ES-I3 (cell line): ENCODE measurements around the gene PRKAR2A.
"Not testable (repeated sequence)": the region's sequence is repeated elsewhere in the genome, so short reads cannot be mapped to it uniquely, and the experiment has no call there.

Experiments
- H3K36me3 ChIP-seq: 2 replicates; pipeline ENCODE4 v1.6.1; 2013; ENCODE audit warnings: mild to moderate bottlenecking, low read length, control low read depth, moderate library complexity; ENCODE audit not compliant: insufficient read depth
- H3K4me1 ChIP-seq: 2 replicates; pipeline ENCODE4 v1.6.1; 2013; ENCODE audit warnings: mild to moderate bottlenecking, control low read depth, low read length; ENCODE audit not compliant: insufficient read depth
- H3K9ac ChIP-seq: 2 replicates; pipeline ENCODE4 v1.6.1; 2013; ENCODE audit warnings: low read depth, mild to moderate bottlenecking, low read length, moderate library complexity
- H3K9me3 ChIP-seq: 2 replicates; pipeline ENCODE4 v1.6.1; 2013; ENCODE audit warnings: mild to moderate bottlenecking, low read length, moderate library complexity; ENCODE audit not compliant: control insufficient read depth, insufficient read depth

PRKAR2A gene

DNA sequence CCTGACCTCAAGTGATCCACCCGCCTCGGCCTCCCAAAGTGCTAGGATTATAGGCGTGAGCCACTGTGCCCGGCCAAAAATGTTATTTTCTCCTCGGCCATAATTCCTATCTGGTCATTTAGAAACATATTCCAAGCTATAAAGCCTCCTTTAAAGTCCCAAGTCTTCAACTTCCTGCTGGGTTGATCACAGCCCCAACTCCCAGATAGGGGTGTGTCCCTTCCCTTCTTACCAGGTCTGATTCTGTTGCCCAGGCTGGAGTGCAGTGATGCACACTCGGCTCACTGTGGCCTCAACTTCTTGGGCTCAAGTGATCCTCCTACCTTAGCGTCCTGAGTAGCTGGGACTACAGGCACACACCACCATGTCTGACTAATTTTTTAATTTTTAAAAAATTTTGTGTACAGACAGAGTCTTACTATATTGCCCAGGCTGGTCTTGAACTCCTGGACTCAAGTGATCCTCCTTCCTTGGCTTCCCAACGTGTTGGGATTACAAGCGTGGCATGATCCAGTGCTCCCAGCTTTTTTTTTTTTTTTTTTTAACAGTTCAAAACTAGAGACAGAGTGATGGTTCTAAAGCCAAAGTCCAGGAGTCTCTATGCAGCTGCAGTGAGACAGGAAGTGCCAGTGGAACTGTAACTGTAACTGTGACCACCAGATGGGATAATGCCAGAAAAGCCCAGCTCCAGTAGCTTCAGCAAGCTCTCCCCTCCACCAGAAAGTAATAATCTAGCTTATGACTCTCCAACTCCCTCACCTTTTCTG is 8.2 kb upstream of the PRKAR2A start:
- Histone ChIP-seq H3K4me1 (no peaks in the 10 kb centered on the region), H3K36me3 (no peaks in the 10 kb centered on the region), H3K9me3 (no peaks in the 10 kb centered on the region), H3K9ac (no peak overlapping the region)

DNA sequence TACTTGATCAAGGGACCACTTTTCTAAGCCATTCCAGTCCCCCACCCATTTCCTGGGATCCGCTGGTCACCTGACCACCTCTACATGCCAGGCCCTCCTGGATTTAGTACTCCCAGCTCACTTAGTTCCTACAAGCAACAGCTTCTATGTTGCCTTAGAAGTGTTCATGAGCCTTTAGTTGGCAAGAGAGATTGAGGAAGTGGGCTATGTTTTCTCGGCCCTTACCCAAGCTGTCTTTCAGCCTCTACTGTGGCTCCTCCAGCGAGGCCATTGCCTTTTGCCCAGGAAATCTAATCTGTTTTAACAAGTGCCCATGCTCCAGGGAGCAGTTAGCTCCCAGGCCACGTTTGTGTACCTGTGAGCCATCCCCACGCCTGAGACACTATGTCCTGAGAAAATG is 4.5 kb upstream of the PRKAR2A start:
- Histone ChIP-seq H3K4me1 (no peaks in the 10 kb centered on the region), H3K36me3 (no peaks in the 10 kb centered on the region), H3K9ac (no peak overlapping the region), H3K9me3 (no peaks in the 10 kb centered on the region)

DNA sequence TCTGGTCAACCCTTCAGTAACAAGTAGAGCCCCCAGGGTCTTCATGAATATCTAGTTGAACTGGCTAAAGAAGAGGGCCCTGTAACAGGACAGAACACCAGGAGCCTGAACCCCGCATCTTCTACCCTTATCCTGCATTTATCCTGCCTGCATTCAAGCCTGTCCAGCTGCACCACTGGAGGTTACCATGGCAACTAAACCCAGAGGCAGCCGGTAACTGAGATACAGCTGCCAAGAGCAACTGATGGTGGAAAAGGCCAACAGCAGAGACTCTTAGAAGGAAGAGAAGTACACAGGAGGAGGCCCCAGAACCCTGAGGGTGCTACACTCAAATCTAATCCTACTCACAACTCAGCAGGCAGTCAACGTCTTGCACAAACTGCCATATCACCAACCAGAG is 3.7 kb upstream of the PRKAR2A start:
- Histone ChIP-seq H3K4me1 (no peaks in the 10 kb centered on the region), H3K9ac (no peak overlapping the region), H3K36me3 (no peaks in the 10 kb centered on the region), H3K9me3 (no peaks in the 10 kb centered on the region)

DNA sequence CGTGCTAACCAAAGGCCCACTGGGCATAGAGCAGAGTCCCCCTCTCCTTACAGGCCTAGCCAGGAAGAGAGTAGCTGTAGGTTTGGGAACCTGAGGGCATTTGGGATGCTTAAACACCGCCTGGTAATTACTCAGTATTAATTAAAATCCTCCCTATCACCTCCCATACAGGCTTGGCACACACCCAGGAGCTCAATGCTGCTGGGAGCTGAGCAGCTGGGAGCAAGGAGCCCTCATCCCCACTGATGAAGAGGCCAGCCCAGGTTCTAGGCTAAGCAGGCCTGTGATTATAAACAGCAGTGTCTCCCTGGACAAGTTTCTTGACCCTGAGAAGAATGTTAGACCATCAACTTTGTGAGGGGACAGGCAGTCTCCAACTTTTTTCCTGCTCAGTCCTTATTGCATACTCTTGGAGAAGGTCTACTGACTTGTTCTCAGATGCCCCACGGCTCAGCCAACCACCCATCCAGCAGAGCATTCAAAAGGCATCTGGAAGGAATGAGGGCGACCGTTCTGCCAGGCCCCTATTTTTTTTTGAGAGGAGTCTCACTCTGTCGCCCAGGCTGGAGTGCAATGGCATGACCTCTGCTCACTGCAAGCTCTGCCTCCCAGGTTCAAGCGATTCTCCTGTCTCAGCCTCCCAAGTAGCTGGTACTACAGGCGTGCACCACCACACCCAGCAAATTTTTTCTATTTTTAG is 1.3 kb upstream of the PRKAR2A start:
- Histone ChIP-seq H3K4me1 (peaks cover 5% of the 10 kb centered on the region; the same call in 1 of the 2 replicates), H3K36me3 (no peaks in the 10 kb centered on the region), H3K9me3 (no peaks in the 10 kb centered on the region), H3K9ac (no peak overlapping the region)

DNA sequence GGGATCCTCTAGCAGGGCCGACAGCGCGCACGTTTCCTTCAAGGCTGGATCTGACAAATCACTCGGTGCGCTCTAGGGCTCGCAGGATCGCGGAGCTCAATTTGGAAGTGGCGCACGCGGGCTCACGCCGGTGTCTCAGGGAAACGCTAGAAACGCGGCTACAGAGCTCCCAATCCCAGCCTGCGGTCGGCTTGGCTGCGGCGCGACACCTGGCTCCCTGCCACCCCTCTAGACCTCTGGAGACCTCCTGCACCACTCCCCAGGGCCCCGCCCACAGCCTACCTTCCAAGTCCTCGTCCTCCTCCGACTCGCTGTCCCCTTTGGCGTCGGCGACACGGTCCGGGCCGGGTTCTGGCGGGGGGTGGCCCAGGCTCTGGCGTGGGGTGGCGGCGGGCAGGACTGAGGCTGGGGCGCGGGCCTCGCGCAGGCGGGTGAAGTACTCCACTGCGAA is 596 bp downstream of the PRKAR2A start:
- H3K36me3 ChIP-seq = no peaks in the 10 kb centered on the region
- H3K9me3 ChIP-seq = no peaks in the 10 kb centered on the region
- peak overlapping the region; percentile 73 for H3K9ac ChIP-seq
- H3K4me1 ChIP-seq = peaks cover 5% of the 10 kb centered on the region; the same call in 1 of the 2 replicates

DNA sequence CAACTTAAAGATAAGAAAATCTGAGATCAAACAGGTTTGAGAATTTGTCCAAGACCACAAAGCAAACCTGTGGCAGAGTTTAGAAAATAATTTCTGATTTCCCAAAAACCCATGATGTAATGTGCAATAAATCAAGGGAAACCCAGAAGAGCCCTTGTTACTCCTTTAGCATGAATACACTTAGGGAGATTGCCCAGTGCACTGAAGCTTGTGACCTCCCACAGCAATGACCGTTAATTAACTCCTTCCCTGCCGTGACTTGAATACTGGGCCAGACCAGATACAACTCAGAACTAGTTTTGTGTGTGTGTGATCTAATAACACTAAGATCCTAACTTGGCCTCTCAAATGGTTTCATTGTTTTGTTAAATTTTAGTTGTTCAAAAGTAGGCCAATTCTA is 2.5 kb downstream of the PRKAR2A start:
- H3K36me3 ChIP-seq = no peaks in the 10 kb centered on the region
- H3K9ac ChIP-seq = 0 out of 2 replicates have a peak overlapping the region, but pooled peaks have one; percentile 20
- peaks cover 5% of the 10 kb centered on the region; the same call in 1 of the 2 replicates for H3K4me1 ChIP-seq
- no peaks in the 10 kb centered on the region for H3K9me3 ChIP-seq

DNA sequence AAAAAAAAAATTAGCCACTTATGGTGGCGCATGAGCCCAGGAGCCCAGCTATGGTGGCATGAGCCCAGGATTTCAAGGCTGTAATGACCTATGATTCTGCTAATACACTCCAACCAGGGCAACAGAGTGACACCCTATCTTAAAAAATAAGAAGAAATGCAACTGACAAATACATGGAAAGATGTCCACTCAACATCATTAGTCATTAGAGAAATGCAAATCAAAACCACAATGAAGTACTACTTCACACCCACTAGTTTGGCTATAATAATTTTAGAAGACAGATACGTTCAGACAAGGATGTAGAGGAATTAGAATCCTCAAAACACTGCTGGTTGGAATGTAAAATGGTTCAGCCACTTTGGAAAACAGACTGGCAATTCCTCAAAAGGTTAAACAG is 10.5 kb downstream of the PRKAR2A start:
- H3K9me3 ChIP-seq = no peaks in the 10 kb centered on the region
- no peaks in the 10 kb centered on the region for H3K4me1 ChIP-seq
- H3K9ac ChIP-seq = no peak overlapping the region
- H3K36me3 ChIP-seq = no peaks in the 10 kb centered on the region

DNA sequence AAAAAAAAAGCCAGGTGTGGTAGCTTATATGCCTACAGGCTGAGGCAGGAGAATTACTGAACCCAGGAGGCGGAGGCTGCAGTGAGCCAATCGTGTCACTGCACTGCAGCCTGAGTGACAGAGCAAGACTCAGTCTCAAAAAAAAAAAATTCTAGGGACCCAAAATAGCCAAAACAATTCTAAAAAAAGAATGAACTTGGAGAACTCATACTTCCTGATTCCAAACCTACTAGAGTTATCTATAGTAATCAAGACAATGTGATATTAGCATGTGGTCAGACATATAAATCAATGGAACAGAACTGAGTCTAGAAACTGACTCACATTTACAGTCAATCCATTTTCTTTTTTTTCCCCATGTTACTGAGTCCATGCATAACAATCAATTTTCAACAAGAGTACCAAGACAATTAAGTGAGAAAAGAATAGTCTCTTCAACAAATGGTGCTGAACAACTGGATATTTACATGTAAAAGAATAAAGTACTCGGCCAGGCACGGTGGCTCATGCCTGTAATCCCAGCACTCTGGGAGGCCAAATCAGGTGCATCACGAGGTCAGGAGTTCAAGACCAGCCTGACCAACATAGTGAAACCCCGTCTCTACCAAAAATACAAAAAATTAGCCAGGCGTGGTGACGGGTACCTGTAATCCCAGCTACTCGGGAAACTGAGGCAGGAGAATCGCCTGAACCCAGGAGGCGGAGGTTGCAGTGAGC is 11.9 kb downstream of the PRKAR2A start:
- no peak overlapping the region for H3K9ac ChIP-seq
- no peaks in the 10 kb centered on the region for H3K4me1 ChIP-seq
- no peaks in the 10 kb centered on the region for H3K9me3 ChIP-seq
- H3K36me3 ChIP-seq = no peaks in the 10 kb centered on the region

DNA sequence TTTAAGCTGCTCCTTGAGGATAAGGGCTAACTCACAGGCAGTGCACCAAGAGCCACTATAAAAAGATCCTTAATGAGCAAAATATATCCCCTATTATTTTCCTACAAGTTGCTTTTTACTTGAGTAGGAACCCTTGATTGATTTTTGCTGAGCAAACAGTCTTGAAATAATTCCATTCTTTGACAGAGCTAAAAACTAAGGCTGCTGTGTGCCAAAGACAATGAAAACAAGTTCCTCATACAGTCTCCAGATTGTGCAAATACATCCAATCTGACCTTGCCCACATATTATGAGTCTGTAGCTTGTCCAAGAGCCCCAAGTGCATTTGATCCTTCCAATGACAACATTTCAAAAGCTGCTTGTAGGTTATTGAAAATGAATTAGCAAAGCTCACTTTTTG is 15.0 kb downstream of the PRKAR2A start:
- H3K9me3 ChIP-seq = no peaks in the 10 kb centered on the region
- no peaks in the 10 kb centered on the region for H3K4me1 ChIP-seq
- H3K36me3 ChIP-seq = no peaks in the 10 kb centered on the region
- H3K9ac ChIP-seq = no peak overlapping the region

DNA sequence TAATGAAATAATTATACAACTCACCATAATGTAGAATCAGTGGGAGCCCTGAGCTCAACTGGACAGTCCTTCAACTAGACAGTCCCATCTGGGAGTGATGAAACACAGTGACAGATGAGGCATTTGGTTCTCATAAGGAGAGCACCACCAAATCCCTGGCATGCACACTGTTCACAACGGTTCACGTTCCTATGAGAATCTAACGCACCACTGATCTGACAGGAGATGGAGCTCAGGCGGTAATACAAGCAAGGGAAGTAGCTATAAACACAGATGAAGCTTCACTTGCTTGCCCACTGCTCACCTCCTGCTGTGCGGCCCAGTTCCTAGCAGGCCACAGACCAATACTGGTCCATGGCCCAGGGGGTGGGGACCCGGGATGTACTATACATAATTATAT is 17.0 kb downstream of the PRKAR2A start:
- no peak overlapping the region for H3K9ac ChIP-seq
- 0 out of 2 replicates have a peak, but pooled peaks cover 3% of the 10 kb centered on the region for H3K4me1 ChIP-seq
- no peaks in the 10 kb centered on the region for H3K9me3 ChIP-seq
- no peaks in the 10 kb centered on the region for H3K36me3 ChIP-seq

DNA sequence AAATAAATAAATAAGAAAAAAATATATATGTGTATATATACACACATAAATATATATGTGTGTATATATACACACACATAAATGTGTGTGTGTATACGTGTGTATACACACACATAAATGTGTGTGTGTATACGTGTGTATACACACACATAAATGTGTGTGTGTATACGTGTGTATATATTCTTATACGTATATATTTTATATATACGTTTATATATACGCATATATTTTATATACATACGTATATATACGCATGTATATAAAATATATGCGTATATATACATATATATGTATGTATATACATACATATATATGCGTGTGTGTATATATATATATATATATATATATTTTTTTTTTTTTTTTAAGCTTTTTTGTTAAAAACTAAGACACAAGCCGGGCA is 18.1 kb downstream of the PRKAR2A start:
- not testable (repeated sequence) for H3K36me3 ChIP-seq, H3K4me1 ChIP-seq, H3K9me3 ChIP-seq, H3K9ac ChIP-seq

DNA sequence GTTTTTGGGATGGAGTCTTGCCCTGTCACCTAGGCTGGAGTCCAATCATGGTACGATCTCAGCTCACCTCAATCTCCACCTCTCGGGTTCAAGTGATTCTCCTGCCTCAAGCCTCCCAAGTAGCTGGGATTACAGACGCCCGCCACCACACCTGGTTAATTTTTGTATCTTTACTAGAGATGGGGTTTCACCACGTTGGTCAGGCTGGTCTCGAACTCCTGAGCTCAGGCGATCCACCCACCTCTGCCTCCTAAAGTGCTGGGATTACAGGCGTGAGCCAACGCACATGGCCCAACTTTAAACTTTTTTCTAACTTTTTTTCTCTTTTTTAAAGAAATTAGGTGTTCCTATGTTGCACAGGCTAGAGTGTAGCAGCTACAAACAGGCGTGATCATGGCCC is 19.8 kb downstream of the PRKAR2A start:
- H3K4me1 ChIP-seq, H3K9ac ChIP-seq, H3K36me3 ChIP-seq, H3K9me3 ChIP-seq: not testable (repeated sequence)

DNA sequence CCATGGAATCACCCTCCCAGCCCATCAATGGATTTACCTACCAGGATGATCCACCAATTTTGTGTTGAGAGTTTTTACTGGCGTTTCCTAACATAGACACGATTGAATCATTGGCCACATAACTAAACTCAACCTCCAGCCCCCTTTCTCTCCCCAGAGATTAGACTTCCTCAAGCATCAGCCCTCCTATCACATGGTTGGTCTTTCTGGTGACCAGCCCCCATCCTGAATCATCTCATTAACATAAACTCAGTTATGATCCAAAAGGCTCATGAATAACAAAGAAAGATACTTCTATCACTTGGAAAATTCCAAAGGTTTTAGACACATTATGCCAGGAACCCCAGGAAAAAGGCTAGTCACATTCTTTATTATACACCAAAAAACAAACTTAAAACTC is 21.2 kb downstream of the PRKAR2A start:
- no peak overlapping the region for H3K9ac ChIP-seq
- H3K36me3 ChIP-seq = no peaks in the 10 kb centered on the region
- 0 out of 2 replicates have a peak, but pooled peaks cover 3% of the 10 kb centered on the region for H3K4me1 ChIP-seq
- H3K9me3 ChIP-seq = no peaks in the 10 kb centered on the region

DNA sequence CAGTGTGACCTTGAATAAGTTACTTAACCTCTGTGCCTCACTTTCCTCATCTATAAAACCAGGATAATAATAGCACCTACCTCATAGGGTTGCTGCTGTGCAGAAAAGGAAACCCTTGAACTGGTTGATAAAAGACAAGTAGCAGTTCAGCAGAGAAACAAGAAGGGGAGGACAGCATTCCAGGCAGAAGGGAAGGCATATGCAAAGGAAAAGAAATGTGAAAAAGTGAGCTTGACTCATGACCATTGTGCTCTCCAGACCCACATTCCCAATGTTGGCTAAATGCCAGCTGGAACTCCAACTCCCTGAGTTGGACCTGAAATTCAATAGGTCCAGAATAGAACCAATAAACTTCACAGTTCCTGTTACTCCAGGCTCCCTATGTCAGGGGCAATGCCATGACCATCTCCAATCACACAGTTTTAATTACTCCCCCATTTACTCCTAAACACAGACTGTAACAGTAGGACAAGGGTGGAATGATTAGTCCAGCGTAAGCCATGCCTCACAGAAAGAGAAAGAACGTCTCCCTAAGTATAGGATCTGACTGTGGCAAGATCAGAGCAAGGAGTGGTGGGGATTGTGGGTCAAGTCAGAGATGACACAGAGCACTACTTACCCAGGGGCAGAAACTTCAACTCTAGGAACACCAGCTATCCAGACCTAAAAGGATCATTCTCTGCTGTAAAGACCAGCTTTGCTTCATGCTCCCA is 26.9 kb downstream of the PRKAR2A start:
- H3K36me3 ChIP-seq = no peaks in the 10 kb centered on the region
- peaks cover 12% of the 10 kb centered on the region for H3K4me1 ChIP-seq
- H3K9me3 ChIP-seq = no peaks in the 10 kb centered on the region
- H3K9ac ChIP-seq = no peak overlapping the region
